Subcutaneous abdominal adipose tissue (tissue), 5 donors: ENCODE data around the gene SPATA24.

ENCODE experiments used
- H3K27ac ChIP-seq: one replicate; pipeline ENCODE4 v1.7.0; 2013; ENCODE audit warnings: low read depth, mild to moderate bottlenecking, inconsistent platforms, low read length, moderate library complexity
- H3K27me3 ChIP-seq, 5 donors: one replicate each; pipeline ENCODE4 v1.7.0; 2013; ENCODE audit warnings: low read length in 5 of 5, inconsistent platforms in 1 of 5; ENCODE audit not compliant: control insufficient read depth in 5 of 5, insufficient read depth in 4 of 5
- H3K36me3 ChIP-seq, 5 donors: one replicate each; pipeline ENCODE4 v1.7.0; 2013; ENCODE audit warnings: low read length in 5 of 5; ENCODE audit not compliant: control insufficient read depth in 5 of 5, insufficient read depth in 5 of 5
- H3K4me1 ChIP-seq, 5 donors: one replicate each; pipeline ENCODE4 v1.7.0; 2013; ENCODE audit warnings: low read length in 5 of 5, mild to moderate bottlenecking in 3 of 5, moderate library complexity in 1 of 5; ENCODE audit not compliant: control insufficient read depth in 5 of 5, insufficient read depth in 5 of 5
- H3K4me3 ChIP-seq, 5 donors: one replicate each; pipeline ENCODE4 v1.7.0; 2013; ENCODE audit warnings: low read length in 5 of 5, low read depth in 1 of 5
- H3K9ac ChIP-seq, 5 donors: one replicate each; pipeline ENCODE4 v1.7.0; 2013; ENCODE audit warnings: low read length in 5 of 5, mild to moderate bottlenecking in 4 of 5, moderate library complexity in 3 of 5
- H3K9me3 ChIP-seq, 5 donors: one replicate each; pipeline ENCODE4 v1.7.0; 2013; ENCODE audit warnings: low read length in 5 of 5; ENCODE audit not compliant: control insufficient read depth in 5 of 5
- donor health status: healthy.
- donor health status: healthy.
- donor health status: healthy.
- donor health status: healthy.
- donor health status: healthy.

SPATA24 gene

DNA sequence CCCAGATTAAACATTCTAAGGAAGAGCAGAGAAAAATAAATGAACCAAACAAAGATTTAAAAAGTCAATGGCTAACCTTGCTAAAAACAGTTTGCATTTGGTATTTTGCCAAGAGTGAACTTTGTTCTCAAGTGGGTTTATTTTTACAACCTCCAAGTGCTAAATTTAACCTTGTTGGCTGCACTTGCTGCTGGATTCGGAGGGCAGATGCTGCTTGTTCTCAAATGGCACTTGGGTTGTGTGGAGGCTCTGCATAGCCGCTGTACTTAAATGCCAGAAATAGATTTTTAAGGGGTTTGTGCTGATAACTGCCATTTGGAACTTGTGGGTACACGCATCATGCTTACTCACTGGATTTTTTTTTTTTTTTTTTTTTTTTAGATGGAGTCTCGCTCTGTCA is 13.3 kb upstream of the SPATA24 start:
- H3K36me3 ChIP-seq = peaks cover 0 to 16% (median 9%) of the 10 kb centered on the region in 5 donors
- H3K27ac ChIP-seq = no peak overlapping the region
- peaks cover 0 to 60% (median 9%) of the 10 kb centered on the region in 5 donors for H3K4me1 ChIP-seq
- no peak overlapping the region for H3K9ac ChIP-seq
- H3K4me3 ChIP-seq = no peak overlapping the region
- no peaks in the 10 kb centered on the region for H3K9me3 ChIP-seq
- no peaks in the 10 kb centered on the region for H3K27me3 ChIP-seq

DNA sequence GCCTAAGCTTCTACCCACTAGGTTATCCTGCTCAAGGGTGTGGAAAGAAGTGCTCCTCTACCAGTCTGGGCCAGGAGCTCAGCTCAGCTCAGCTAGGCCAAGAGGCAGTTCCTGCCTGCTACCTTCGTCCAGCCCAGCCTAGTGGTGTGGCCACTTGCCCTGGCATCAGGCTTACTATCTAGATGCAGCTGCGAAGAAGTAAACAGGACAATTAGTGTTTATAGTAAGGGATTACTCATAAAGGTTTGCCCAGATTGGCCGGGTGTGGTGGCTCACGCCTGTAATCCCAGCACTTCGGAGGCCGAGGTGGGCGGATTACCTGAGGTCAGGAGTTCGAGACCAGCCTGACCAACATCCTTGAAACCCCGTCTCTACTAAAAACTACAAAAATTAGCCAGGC is 12.8 kb upstream of the SPATA24 start:
- Histone ChIP-seq H3K9me3 (no peaks in the 10 kb centered on the region), H3K9ac (no peak overlapping the region), H3K27ac (no peak overlapping the region), H3K4me1 (peaks cover 0 to 60% (median 9%) of the 10 kb centered on the region in 5 donors), H3K4me3 (no peak overlapping the region), H3K27me3 (no peaks in the 10 kb centered on the region), H3K36me3 (peaks cover 0 to 16% (median 9%) of the 10 kb centered on the region in 5 donors)

DNA sequence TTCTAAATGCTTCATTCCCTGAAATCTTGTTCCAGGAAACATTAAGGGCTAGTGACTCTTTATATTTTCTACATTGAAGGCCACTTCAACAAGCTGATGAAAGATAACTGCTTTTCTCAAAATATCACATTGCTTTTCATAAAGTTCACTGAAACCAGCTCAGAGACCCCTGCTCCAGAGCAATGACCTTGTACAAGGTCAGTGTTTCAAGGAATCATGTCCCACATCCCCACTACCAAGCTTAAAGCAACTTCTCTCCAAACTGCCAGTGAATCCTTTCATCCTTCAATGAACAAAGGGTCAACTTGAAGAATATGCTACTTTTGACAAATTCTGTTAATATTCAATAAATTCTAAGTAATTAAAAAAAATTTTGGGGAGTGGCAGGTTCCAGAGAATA is 12.0 kb upstream of the SPATA24 start:
- Histone ChIP-seq H3K9ac (no peak overlapping the region), H3K27me3 (no peaks in the 10 kb centered on the region), H3K9me3 (no peaks in the 10 kb centered on the region), H3K27ac (peak overlapping the region; percentile 58), H3K36me3 (peaks cover 0 to 16% (median 9%) of the 10 kb centered on the region in 5 donors), H3K4me3 (no peak overlapping the region), H3K4me1 (peaks cover 0 to 65% (median 9%) of the 10 kb centered on the region in 5 donors)

DNA sequence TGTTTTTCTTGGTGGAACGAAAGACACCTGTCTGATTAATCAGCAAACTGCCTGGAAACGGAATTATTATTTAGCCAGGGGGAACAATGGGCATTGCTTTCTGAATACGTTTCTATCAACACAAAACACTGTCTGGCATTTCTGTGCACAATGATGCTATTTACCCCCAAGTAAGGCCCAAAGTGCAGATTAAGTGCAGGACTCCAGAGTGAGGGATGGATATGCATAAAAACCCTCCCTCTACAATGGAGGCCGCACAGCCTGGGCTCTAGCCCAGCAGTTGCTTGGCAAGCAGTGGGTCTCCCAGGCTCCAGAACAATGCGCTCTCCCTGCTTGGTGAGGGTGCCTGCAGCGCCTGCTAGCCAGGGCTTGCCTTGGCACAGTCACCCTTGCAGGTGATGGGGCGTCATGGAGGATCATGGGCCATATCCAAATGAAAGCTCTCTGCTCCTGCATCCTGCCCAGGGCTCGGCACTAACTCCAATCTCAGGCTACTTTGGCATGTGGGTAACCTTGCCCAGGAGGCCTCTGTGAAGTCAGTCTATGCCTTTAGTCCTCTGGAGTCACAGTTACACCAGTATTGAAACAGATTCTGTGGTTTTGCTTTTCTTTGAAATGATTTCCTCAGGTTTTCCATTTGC is 11.5 kb upstream of the SPATA24 start:
- H3K4me1 ChIP-seq = peaks cover 0 to 65% (median 9%) of the 10 kb centered on the region in 5 donors
- H3K27me3 ChIP-seq = no peaks in the 10 kb centered on the region
- no peaks in the 10 kb centered on the region for H3K9me3 ChIP-seq
- H3K9ac ChIP-seq = peak overlapping the region in 1 of 5 donors; percentile 43
- H3K27ac ChIP-seq = peak overlapping the region; percentile 58
- H3K4me3 ChIP-seq = no peak overlapping the region
- peaks cover 0 to 16% (median 8%) of the 10 kb centered on the region in 5 donors for H3K36me3 ChIP-seq

DNA sequence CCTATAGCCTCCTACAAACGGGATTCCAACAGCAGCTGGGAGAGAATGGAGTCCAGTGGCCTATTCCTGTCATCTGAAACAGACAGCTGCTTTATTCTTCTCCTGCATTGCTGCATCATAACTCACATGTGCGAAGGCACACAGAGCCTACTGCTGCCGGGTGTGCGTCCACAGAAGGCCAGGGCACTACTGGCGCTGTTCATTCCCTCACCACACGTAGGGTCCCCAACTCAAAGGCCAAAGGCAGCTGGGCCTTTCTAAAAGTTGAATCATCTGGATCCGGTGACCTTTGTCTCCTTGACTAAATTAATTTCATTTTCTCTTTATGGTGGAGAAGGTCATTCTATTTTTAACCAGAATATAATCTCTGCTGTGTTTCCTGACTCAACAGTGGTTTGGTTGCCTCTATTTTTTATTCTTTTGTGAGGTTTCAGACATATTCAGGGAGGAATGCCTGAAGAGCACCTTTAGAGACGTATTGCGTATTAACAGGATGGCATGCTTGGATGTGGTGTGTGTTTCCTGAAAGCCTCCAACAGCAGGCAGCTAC is 10.8 kb upstream of the SPATA24 start:
- Histone ChIP-seq H3K4me1 (peaks cover 0 to 60% (median 9%) of the 10 kb centered on the region in 5 donors), H3K9me3 (no peaks in the 10 kb centered on the region), H3K27ac (peak overlapping the region; percentile 58), H3K36me3 (peaks cover 0 to 12% (median 5%) of the 10 kb centered on the region in 5 donors), H3K4me3 (no peak overlapping the region), H3K27me3 (no peaks in the 10 kb centered on the region), H3K9ac (no peak overlapping the region)

DNA sequence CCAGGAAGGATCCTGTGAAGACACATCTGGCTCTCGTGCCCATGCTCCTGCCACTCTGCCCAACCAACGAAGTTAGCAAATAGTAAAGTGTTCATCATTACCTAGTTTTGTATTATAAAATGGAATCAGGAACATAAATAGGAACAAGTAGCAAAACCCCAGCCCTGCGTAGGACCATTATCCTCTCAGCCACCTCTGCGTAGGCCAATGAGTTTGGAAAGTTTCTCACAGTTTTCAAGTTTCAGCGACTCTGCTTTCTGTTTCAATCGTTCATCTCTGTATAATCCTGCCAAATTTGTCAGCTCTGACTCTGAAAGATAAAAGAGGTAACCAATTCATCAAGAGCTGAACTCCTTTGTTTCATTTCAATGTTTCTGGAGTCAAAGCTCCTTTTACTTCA is 10.1 kb upstream of the SPATA24 start:
- Histone ChIP-seq H3K9ac (no peak overlapping the region), H3K36me3 (peaks cover 0 to 8% (median 2%) of the 10 kb centered on the region in 5 donors), H3K4me3 (no peak overlapping the region), H3K27me3 (no peaks in the 10 kb centered on the region), H3K27ac (peak overlapping the region; percentile 58), H3K9me3 (no peaks in the 10 kb centered on the region), H3K4me1 (peaks cover 0 to 53% (median 9%) of the 10 kb centered on the region in 5 donors)

DNA sequence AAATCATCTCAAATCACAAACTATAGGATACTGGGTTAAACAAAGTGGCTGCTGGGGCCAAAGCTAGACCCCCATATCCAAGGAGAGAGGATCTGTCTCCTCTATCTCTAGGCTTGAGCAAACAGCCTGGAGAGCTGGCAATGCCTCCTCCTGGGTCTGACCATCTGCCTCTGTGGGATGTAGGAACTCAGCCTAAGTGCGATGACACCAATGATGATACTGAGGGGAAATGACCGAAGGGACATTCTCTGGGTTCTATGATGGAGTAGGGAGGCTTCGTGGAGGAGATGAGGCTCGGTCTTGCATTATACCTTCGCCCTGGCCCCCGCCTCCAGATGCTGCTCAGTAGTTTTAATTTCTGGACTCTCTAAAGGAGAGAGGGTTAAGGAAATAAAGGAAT is 9.3 kb upstream of the SPATA24 start:
- Histone ChIP-seq H3K27ac (no peak overlapping the region), H3K27me3 (no peaks in the 10 kb centered on the region), H3K4me1 (peaks cover 0 to 46% (median 9%) of the 10 kb centered on the region in 5 donors), H3K36me3 (peaks cover 0 to 8% (median 2%) of the 10 kb centered on the region in 5 donors), H3K4me3 (no peak overlapping the region), H3K9ac (no peak overlapping the region), H3K9me3 (no peaks in the 10 kb centered on the region)

DNA sequence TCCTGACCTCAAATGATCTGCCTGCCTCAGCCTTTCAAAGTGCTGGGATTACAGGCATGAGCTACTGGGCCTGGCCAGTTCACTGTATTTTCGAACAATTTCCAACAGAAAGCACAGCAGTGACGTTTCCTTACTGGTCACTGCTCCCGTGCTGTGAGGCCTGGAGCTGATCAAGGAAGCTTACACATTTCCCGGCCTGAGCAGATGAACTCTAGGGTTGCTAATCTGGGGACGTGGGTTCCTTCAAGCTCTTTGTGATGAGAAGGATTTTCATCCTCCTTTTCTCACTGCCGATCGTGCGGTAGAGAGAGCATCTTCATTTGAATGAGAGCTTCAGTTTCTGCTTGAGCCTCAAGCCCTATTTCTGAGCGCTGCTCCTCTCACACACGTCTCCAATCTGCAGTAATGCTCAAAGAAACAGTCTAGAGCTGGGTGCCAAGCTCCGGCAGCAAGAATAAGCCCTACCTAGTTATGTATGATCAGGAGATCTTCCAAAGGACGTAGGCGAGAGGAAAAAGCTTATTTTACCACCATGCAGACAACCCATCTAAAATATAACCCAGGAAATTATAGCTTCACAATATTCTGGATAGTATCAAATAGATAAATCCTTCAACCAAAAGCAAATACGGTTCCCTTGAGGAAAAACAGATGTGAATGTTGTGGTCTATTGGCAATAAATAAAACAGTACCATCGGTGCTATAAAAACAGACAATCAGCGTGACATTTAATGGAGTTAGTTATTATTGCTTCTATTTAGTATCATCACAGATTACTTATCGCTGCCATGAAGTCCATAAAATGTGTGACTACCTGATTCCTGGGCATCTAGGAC is 7.3 kb upstream of the SPATA24 start:
- H3K27ac ChIP-seq = no peak overlapping the region
- H3K27me3 ChIP-seq = no peaks in the 10 kb centered on the region
- H3K4me3 ChIP-seq = no peak overlapping the region
- peaks cover 0 to 8% (median 2%) of the 10 kb centered on the region in 5 donors for H3K36me3 ChIP-seq
- no peaks in the 10 kb centered on the region for H3K9me3 ChIP-seq
- H3K9ac ChIP-seq = peak overlapping the region in 1 of 5 donors; percentile 2
- peaks cover 0 to 28% (median 9%) of the 10 kb centered on the region in 5 donors for H3K4me1 ChIP-seq

DNA sequence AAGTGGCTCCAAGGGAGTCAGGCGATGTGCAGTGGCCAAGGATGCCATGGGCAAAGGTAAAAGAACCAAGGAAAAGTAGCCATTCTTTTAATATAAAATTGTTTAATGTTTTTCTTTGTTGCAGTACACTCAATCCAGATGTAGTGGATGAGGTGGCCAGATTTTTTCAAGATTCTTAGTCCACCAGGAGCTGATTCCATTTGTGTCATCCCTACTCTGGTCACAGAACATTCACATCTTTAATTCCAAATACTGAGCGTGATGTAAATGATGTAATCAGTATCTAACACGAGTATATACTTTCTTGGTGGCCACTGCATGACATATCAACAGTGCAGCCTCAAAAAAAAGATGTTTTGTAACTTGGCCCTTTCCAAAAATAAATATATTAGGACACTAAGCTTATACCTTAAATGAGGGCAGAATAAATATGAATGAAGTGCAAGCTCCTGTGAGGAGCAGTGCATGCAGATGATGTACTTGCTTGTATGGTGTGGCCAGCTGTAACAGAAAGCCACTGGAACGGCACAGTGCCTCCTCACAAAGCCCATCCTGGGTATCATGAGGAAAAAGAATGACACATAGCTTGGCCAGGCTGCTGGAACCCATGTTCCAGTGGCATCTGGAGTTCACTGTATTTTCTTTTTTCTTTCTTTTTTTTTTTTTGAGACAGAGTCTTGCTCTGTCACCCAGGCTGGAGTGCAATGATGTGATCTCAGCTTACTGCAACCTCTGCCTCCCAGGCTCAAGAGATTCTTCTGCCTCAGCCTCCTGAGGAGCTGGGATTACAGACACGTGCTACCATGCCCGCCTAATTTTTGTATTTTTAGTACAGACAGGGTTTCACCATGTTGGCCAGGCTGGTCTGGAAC is 6.5 kb upstream of the SPATA24 start:
- Histone ChIP-seq H3K27ac (no peak overlapping the region), H3K36me3 (peaks cover 0 to 8% (median 2%) of the 10 kb centered on the region in 5 donors)

More for the DNA sequence above, 6.5 kb upstream of the SPATA24 start:
- Histone ChIP-seq H3K9me3 (no peaks in the 10 kb centered on the region), H3K4me3 (no peak overlapping the region), H3K27me3 (no peaks in the 10 kb centered on the region), H3K4me1 (peaks cover 0 to 21% (median 6%) of the 10 kb centered on the region in 5 donors), H3K9ac (peak overlapping the region in 1 of 5 donors; percentile 2)
